GM18867 (cell line): ENCODE measurements around the gene PCED1B.

Experiments used
- ATAC-seq: cut with Tn5 transposase; IDR thresholded peaks from one replicate; pipeline ENCODE4 v1.9.1; 2021; ENCODE audit warnings: mild to moderate bottlenecking, moderate library complexity; ENCODE audit not compliant: unreplicated experiment

The PCED1B gene

DNA sequence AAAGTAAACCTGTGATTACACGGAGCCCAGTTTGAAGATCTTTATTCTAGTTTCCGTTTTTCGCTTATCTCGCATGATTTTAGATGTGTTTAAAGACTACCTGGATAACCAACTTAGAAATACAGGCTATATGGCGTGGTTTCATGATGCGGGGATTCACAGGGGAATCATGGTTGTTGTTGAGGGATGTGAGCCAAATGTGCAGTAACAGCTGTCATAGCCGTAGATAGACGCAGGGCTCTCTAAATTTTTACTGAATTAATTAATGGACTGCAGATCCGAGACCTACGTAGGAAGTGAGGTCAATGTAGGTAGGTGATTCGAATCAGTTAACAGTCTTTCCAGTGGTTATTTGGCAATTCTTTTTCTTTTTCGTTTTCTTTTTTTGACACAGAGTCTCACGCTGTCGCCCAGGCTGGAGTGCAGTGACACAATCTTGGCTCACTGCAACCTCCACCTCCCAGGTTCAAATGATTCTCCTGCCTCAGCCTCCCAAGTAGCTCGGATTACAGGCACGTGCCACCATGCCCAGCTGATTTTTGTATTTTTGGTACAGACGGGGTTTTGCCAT lies 145.2 kb downstream of the PCED1B start:
- no peak for ATAC-seq

- no peak for ATAC-seq
Observed at GRCh38 chr12:47225356-47225755, 145.9 kb downstream of the PCED1B start.

- ATAC-seq: no peak
Observed at GRCh38 chr12:47226199-47226598, 146.8 kb downstream of the PCED1B start.

DNA sequence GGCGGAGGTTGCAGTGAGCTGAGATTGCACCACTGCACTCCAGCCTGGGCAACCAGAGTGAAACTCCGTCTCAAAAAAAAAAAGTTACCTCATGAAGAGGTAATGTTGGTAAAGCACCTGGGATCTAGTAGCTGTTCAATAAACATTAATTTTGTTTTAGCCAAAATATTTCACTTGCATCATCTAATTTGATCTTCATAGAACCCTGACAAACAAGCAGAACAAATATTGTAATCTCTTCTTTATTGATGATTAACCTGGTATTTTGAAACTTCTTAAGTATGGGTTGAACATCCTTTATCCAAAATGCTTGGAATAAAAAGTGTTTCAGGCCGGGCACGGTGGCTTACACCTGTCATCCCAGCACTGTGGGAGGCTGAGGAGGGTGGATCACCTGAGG lies 149.4 kb downstream of the PCED1B start:
- ATAC-seq: no peak

DNA sequence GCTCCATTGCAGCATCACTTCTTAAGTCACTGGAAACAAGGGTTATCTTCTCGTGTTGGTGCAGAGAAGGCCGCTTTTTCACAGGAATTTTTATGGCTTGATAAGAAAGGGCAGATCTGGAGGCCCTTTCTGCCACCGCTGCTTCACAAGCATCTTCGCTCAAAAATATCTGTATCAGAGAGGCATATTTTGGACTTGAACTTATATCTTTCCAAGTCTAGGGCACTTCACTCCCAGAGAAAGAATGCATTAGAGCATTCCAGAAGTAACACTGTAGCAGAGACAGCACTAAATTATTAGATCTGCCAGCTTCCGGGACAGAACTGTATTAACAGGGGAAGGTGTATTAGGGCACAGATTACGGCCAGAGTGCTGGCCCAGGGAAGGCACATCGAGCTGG lies 152.0 kb downstream of the PCED1B start:
- ATAC-seq: no peak

GRCh38 chr12:47234576-47235141 lies 155.2 kb downstream of the PCED1B start:
- ATAC-seq: no peak

DNA sequence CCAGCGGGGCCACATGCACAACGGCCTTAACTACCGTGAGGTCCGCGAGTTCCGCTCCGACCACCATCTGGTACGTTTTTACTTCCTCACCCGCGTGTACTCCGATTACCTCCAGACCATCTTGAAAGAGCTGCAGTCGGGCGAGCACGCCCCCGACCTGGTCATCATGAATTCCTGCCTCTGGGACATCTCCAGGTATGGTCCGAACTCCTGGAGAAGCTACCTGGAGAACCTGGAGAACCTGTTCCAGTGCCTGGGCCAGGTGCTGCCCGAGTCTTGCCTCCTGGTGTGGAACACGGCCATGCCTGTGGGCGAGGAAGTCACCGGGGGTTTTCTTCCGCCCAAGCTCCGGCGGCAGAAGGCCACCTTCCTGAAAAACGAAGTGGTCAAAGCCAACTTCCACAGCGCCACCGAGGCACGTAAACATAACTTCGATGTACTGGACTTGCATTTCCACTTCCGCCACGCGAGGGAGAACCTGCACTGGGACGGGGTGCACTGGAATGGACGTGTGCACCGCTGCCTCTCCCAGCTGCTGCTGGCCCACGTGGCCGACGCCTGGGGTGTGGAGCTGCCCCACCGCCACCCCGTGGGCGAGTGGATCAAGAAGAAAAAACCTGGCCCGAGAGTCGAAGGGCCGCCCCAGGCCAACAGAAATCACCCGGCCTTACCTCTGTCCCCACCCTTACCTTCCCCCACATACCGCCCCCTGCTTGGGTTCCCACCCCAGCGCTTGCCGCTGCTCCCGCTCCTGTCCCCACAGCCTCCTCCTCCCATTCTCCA lies 156.0 kb downstream of the PCED1B start:
- no peak for ATAC-seq

DNA sequence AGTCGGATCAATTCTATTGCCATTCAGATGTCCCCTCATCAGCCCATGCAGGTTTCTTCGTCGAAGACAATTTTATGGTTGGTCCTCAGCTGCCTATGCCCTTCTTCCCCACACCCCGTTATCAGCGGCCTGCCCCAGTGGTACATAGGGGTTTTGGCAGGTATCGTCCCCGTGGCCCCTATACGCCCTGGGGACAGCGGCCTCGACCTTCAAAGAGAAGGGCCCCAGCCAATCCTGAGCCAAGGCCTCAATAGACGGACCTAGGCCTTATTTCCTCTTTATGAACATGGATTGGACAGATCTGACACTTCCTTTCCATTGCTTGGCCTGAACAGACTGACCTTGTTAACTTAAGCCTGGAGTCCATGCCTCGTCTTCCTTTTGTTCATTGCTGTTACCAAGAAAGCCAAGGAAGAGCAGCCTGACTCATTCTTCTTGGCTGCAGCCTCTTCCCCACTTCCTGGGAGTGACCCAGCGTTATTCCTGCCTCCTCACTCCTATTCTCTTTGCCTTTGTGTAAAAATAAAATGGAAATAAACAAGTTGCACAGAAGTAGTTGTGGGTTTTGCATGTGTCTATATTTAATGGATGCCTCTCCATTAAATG lies 156.8 kb downstream of the PCED1B start:
- no peak for ATAC-seq

DNA sequence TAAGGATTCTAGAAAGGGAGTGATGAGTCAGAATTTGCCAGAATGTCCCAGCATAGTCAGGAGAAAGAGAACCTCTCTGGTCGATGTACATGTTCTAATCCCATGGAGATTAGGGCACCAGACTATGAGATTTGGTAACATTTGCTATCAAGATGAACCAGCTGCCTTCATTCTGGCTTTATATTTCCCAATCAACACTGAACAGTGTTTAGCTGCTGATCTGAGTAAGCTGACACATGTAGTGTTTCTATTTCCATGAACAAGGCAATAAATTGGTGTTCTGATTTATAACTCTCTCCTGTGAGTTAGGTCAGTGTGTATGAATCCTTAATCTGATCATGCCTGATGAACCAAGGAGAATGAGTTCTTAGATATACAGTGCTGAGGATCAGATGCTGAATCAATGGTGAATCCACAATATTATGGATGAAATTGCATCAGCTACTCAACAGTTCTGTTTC lies 158.4 kb downstream of the PCED1B start:
- ATAC-seq: no peak

- no peak for ATAC-seq
Observed at GRCh38 chr12:47238669-47239114, 159.3 kb downstream of the PCED1B start.

GRCh38 chr12:47242426-47242825 lies 163.0 kb downstream of the PCED1B start:
- ATAC-seq: no peak

- no peak for ATAC-seq
Observed at GRCh38 chr12:47244835-47245234, 165.4 kb downstream of the PCED1B start.

- no peak for ATAC-seq
Observed at GRCh38 chr12:47245623-47246022, 166.2 kb downstream of the PCED1B start.

DNA sequence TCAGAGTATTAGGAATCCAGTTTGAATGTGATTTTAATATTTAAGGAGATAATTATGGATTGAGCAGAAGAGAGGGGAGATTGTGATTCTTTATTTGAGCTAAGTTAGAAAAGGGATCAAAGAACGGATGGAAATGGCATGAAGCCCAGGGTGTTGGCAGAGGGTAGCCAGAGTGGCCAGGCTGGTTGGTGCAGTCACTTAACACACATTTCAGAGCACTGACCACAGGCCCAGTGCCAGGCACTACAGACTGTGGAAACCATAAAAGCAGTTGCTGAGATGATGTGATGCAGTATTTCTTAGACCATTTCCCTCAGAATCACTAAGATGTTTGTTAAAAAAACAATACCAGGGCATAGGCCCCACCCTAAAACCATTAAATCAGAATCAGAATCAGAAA lies 168.0 kb downstream of the PCED1B start:
- no peak for ATAC-seq

DNA sequence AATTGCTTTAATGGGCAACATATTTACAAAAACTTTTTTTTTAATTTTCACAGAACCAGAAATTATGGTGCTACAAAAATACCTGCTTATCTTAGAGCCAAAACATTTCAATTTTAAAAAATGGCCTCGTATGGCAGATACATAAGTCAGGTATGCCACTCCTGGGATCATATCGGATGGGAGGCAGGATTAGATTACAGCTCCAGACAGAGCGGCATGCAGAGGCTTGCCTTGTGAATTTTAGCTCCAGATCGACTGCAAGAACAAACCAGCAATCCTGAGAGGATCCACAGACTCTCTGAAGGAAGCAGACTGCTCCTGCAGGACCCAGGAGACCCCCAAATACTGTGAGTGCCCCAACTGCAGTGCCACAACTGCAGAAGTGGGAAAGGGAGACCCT lies 169.7 kb downstream of the PCED1B start:
- no peak for ATAC-seq

- ATAC-seq: no peak
Observed at GRCh38 chr12:47249719-47250357, 170.4 kb downstream of the PCED1B start.

DNA sequence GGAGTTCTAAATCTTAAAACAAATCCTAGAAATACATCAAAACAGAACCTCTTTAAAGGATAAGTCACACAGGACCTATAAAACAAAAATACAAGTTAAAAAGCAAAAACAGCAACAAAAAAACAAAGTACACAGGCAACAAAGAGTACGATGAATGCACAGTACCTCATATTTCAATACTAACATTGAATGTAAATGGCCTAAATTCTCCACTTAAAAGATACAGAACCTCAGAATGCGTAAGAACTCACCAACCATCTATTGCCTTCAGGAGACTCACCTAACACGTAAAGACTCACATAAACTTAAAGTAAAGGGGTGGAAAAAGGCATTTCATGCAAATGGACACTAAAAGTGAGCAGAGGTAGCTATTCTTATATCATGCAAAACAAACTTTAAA lies 172.5 kb downstream of the PCED1B start:
- no peak for ATAC-seq

DNA sequence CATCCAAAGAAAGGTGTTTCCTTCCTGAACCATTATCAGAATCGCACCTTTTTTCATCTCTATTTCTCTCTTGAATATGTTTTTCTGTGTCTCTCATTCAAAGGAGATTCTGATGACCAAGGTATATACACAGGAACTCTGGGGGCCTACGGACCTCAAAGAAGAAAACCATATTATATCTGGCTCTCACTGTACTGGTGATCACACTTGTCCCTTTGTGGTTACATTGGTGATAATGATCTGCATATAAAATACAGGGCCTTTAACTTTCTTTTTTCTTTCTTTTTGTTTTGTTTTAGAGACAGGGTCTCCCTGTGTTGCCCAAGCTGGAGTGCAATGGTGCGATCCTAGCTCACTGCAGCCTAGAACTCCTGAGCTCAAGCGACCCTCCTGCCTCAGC lies 185.5 kb downstream of the PCED1B start:
- no peak for ATAC-seq

GRCh38 chr12:47265391-47265790 lies 186.0 kb downstream of the PCED1B start:
- no peak for ATAC-seq

- no peak for ATAC-seq
Observed at GRCh38 chr12:47267571-47267970, 188.2 kb downstream of the PCED1B start.
